ENCODE measurements around the gene OFD1. TPM values are rescaled to one million over a fixed set of nuclear protein-coding genes. Genes with fewer than 3 reads are reported as not detected.

OFD1 gene
- polyA plus RNA-seq, 6 donors from 2014 or later: 26.5 to 60.5 (median 50.4) TPM

GRCh38 chrX:13694983-13695382, 39.6 kb upstream of the OFD1 start:
- Mint-ChIP-seq H3K4me3 (peak overlapping the region in 3 of 8 donors; percentile 16 to 44 (median 41)), H3K27ac (peak overlapping the region in 1 of 6 donors; percentile 4), H3K36me3 (no peaks in the 10 kb centered on the region), H3K4me1 (peaks cover 57 to 90% (median 57%) of the 10 kb centered on the region in 3 donors), H3K9me3 (no peaks in the 10 kb centered on the region), H3K27me3 (peaks cover 0 to 7% (median 0%) of the 10 kb centered on the region in 3 donors)
- ATAC-seq (ENCODE audit: low read depth in 2 of 2): no peak
- DNase-seq: no peak

GRCh38 chrX:13695601-13696115, 38.9 kb upstream of the OFD1 start:
- Mint-ChIP-seq H3K27me3 (peaks cover 0 to 2% (median 0%) of the 10 kb centered on the region in 3 donors), H3K9me3 (no peaks in the 10 kb centered on the region), H3K4me3 (peak overlapping the region in 2 of 8 donors; percentile 14 to 44), H3K4me1 (peaks cover 51 to 87% (median 52%) of the 10 kb centered on the region in 3 donors), H3K36me3 (no peaks in the 10 kb centered on the region), H3K27ac (peak overlapping the region in 3 of 6 donors; percentile 3 to 29 (median 13))
- ATAC-seq (ENCODE audit: low read depth in 2 of 2) (no peak), DNase-seq (no peak)

DNA sequence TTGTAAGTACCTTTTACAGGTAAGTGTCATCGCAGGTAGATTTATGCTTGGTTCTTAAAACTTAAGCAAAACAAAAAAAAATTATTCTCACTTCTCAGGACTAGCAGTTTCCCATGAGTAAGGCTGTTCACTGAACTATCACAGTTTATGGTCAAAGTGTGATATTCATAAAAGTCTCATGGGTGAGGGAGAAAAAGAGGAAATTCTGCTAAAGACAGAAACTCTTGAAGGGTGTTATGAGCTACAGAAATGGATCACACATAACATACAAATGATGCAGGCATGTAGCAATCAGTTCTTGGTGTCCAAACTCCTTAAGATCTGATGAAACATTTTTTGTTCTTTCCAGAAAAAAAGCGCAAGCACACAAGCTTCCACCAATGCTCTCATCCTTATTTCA, 37.1 kb upstream of the OFD1 start:
- DNase-seq (peak; percentile 44), ATAC-seq (ENCODE audit: low read depth in 2 of 2) (peak; percentile 77 to 78)
- H3K27me3 Mint-ChIP-seq: peaks cover 0 to 7% (median 0%) of the 10 kb centered on the region in 3 donors
- H3K4me1 Mint-ChIP-seq: peaks cover 56 to 82% (median 60%) of the 10 kb centered on the region in 3 donors
- H3K4me3 Mint-ChIP-seq: peak overlapping the region; percentile 15 to 69 (median 35)
- H3K36me3 Mint-ChIP-seq: peaks cover 0 to 6% of the 10 kb centered on the region in 2 donors
- no peaks in the 10 kb centered on the region for H3K9me3 Mint-ChIP-seq
- H3K27ac Mint-ChIP-seq: peak overlapping the region in 5 of 6 donors; percentile 25 to 71 (median 65)

DNA sequence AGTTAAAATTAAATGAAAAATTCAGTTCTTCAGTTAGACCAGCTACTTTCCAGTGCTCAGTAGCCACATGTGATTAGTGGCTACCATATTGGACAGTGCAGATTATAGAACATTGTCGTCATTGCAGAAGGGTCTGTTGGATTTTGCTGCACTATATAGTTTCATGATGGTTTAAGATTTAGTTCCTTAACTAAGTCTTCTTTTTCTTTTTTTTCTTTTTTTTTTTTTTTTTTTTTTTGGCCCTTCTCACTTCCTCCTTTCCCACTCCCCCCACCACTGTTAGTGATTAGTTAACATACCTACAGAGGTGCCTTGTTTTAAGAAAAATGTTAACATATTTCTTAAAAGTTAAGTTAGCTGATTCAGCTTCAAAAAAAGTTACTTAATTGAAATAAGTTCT, 36.6 kb upstream of the OFD1 start:
- peak overlapping the region in 4 of 6 donors; percentile 25 to 71 (median 68) for H3K27ac Mint-ChIP-seq
- DNase-seq: peak; percentile 35

GRCh38 chrX:13698432-13698831, 36.1 kb upstream of the OFD1 start:
- Mint-ChIP-seq H3K4me1 (peaks cover 49 to 72% (median 50%) of the 10 kb centered on the region in 3 donors), H3K4me3 (peak overlapping the region in 5 of 8 donors; percentile 15 to 69 (median 36)), H3K27ac (peak overlapping the region in 1 of 6 donors; percentile 41), H3K9me3 (no peaks in the 10 kb centered on the region), H3K36me3 (peaks cover 0 to 7% of the 10 kb centered on the region in 2 donors), H3K27me3 (peaks cover 0 to 9% (median 0%) of the 10 kb centered on the region in 3 donors)
- ATAC-seq (ENCODE audit: low read depth in 2 of 2) (peak in 1 of 2 donors; percentile 5), DNase-seq (no peak)

More for the DNA sequence above, 36.6 kb upstream of the OFD1 start:
- Mint-ChIP-seq H3K36me3 (peaks cover 0 to 7% of the 10 kb centered on the region in 2 donors), H3K4me3 (peak overlapping the region; percentile 15 to 74 (median 34)), H3K9me3 (no peaks in the 10 kb centered on the region), H3K4me1 (peaks cover 54 to 77% (median 55%) of the 10 kb centered on the region in 3 donors), H3K27me3 (peaks cover 0 to 9% (median 0%) of the 10 kb centered on the region in 3 donors)
- peak; percentile 54 to 67 for ATAC-seq (ENCODE audit: low read depth in 2 of 2)

DNA sequence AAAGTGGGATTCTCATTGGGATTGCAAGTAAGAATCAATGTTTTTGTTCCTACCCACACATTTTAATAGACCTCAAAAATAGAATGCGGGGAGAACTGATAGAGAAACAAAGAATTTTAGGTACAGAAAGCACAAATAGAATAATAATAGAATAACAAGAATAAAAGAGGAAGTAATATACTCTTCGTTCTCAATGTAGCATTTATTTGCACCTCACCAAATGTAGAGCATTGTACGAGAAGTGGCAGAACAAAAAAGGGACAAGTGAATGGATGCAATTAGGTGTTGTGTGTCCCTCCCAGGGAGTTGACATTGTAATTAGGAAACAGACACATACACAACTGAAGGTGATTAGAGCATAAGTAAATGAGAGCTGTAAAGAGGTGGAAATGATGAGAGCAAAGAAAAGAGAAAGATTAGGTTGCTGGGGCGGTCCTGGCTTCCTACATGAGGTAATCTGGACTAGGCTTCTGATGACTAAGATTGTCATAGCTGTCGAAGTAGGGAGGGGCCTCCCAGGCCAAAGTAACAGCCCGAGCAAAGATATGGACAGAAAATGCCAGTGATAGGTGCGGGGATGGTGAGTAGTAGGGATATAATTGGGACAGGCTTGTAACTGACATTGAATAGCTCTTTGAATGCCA, 35.2 kb upstream of the OFD1 start:
- Mint-ChIP-seq H3K4me1 (peaks cover 46 to 67% (median 46%) of the 10 kb centered on the region in 3 donors), H3K27ac (peak overlapping the region in 1 of 6 donors; percentile 54), H3K27me3 (peaks cover 0 to 9% (median 0%) of the 10 kb centered on the region in 3 donors), H3K36me3 (peaks cover 0 to 7% of the 10 kb centered on the region in 2 donors), H3K9me3 (no peaks in the 10 kb centered on the region), H3K4me3 (peak overlapping the region in 6 of 8 donors; percentile 27 to 69 (median 52))
- ATAC-seq (ENCODE audit: low read depth in 2 of 2) (no peak), DNase-seq (no peak)

- no peaks in the 10 kb centered on the region for H3K9me3 Mint-ChIP-seq
- peaks cover 0 to 7% of the 10 kb centered on the region in 2 donors for H3K36me3 Mint-ChIP-seq
- no peak overlapping the region for H3K4me3 Mint-ChIP-seq
- DNase-seq (no peak), ATAC-seq (ENCODE audit: low read depth in 2 of 2) (no peak)
- no peak overlapping the region for H3K27ac Mint-ChIP-seq
- H3K4me1 Mint-ChIP-seq: peaks cover 39 to 59% (median 40%) of the 10 kb centered on the region in 3 donors
- H3K27me3 Mint-ChIP-seq: peaks cover 0 to 9% (median 0%) of the 10 kb centered on the region in 3 donors
These were observed 34.2 kb upstream of the OFD1 start for GRCh38 chrX:13700380-13700779.

GRCh38 chrX:13702111-13702789, 32.3 kb upstream of the OFD1 start:
- H3K4me3 Mint-ChIP-seq: peak overlapping the region in 1 of 8 donors; percentile 59
- ATAC-seq (ENCODE audit: low read depth in 2 of 2) (no peak), DNase-seq (no peak)
- peaks cover 28 to 45% (median 31%) of the 10 kb centered on the region in 3 donors for H3K4me1 Mint-ChIP-seq
- H3K27me3 Mint-ChIP-seq: peaks cover 0 to 9% (median 0%) of the 10 kb centered on the region in 3 donors
- H3K36me3 Mint-ChIP-seq: peaks cover 0 to 7% of the 10 kb centered on the region in 2 donors
- peak overlapping the region in 4 of 6 donors; percentile 40 to 67 (median 48) for H3K27ac Mint-ChIP-seq
- H3K9me3 Mint-ChIP-seq: no peaks in the 10 kb centered on the region

DNA sequence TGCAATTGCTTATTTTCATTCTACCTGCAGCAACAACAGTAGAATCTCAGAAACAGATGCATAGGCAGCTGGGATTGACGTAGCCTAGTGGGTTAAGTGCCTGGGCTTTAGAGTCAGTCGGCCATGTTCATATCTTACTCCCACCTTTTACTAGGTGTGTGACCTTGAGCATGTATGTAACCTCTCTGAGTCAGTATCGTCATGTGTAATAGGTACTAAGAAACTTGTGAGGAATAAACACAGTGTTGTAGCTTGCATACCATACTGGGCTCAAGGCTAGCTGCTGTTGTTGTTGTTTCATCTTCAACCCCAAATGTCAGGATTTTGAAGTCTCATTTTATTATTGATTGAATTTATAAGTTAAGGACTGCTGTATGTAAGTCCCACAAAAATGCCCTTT, 31.4 kb upstream of the OFD1 start:
- DNase-seq: no peak
- Mint-ChIP-seq H3K9me3 (no peaks in the 10 kb centered on the region), H3K4me1 (peaks cover 28 to 39% (median 30%) of the 10 kb centered on the region in 3 donors), H3K4me3 (no peak overlapping the region), H3K36me3 (peaks cover 5 to 7% of the 10 kb centered on the region in 2 donors), H3K27ac (peak overlapping the region in 1 of 6 donors; percentile 15), H3K27me3 (peaks cover 0 to 9% (median 0%) of the 10 kb centered on the region in 3 donors)
- ATAC-seq (ENCODE audit: low read depth in 2 of 2): no peak

- H3K27me3 Mint-ChIP-seq: peaks cover 0 to 9% (median 0%) of the 10 kb centered on the region in 3 donors
- H3K9me3 Mint-ChIP-seq: no peaks in the 10 kb centered on the region
- no peak for ATAC-seq (ENCODE audit: low read depth in 2 of 2)
- no peak for DNase-seq
- peaks cover 28 to 34% (median 30%) of the 10 kb centered on the region in 3 donors for H3K4me1 Mint-ChIP-seq
- peak overlapping the region in 1 of 6 donors; percentile 15 for H3K27ac Mint-ChIP-seq
- H3K36me3 Mint-ChIP-seq: peaks cover 7 to 9% of the 10 kb centered on the region in 2 donors
- no peak overlapping the region for H3K4me3 Mint-ChIP-seq
These were observed 31.0 kb upstream of the OFD1 start for GRCh38 chrX:13703589-13703988.

DNA sequence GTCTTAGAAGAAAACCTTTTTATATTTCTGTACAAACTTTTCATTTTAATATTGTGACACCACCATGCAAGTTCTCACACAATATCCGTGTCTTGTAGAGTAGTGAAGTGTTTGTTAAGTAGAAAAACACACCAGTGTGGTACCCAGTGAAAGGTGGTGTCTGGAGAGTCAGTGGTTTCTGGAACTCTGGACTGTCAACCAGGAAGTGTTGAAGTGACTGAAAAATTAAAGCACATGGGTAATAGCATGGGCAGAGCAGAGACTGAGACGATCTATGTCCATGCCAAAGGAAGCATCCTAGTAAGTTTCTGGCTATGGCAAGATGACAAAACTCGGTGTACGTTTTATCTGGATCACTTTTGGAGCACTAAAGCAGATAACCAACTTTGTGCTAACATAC, 23.4 kb upstream of the OFD1 start:
- Mint-ChIP-seq H3K27ac (no peak overlapping the region), H3K36me3 (peaks cover 25 to 38% of the 10 kb centered on the region in 2 donors), H3K4me1 (peaks cover 10 to 14% (median 11%) of the 10 kb centered on the region in 3 donors), H3K9me3 (no peaks in the 10 kb centered on the region), H3K4me3 (no peak overlapping the region), H3K27me3 (no peaks in the 10 kb centered on the region)
- ATAC-seq (ENCODE audit: low read depth in 2 of 2) (no peak), DNase-seq (no peak)

GRCh38 chrX:13716455-13716854, 18.1 kb upstream of the OFD1 start:
- H3K36me3 Mint-ChIP-seq: peaks cover 29 to 34% of the 10 kb centered on the region in 2 donors
- no peaks in the 10 kb centered on the region for H3K9me3 Mint-ChIP-seq
- H3K27ac Mint-ChIP-seq: no peak overlapping the region
- DNase-seq: no peak
- no peak for ATAC-seq (ENCODE audit: low read depth in 2 of 2)
- peaks cover 5 to 12% (median 6%) of the 10 kb centered on the region in 3 donors for H3K4me1 Mint-ChIP-seq
- no peaks in the 10 kb centered on the region for H3K27me3 Mint-ChIP-seq
- H3K4me3 Mint-ChIP-seq: no peak overlapping the region

DNA sequence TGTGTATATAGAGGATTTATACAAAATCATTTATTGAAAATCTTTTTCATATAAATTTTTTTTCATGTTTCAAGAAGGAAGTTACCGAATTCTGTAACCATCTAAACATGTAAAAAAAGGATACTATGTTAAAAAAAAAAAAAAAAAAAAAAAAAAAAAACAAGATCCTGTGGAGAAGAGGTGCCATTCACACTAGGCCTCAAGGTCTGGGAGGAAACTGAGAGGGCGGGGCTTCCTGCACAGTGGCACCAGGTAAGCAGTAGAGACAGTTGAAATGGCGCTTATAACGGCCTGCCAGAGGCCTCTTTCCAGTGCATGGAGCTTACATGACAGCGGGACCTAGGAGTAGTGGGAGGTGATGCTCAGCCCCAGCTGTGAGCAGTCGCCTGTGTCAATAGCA, 17.6 kb upstream of the OFD1 start:
- no peak overlapping the region for H3K27ac Mint-ChIP-seq
- H3K9me3 Mint-ChIP-seq: no peaks in the 10 kb centered on the region
- ATAC-seq (ENCODE audit: low read depth in 2 of 2) (no peak), DNase-seq (no peak)
- no peaks in the 10 kb centered on the region for H3K27me3 Mint-ChIP-seq
- H3K36me3 Mint-ChIP-seq: peaks cover 26 to 29% of the 10 kb centered on the region in 2 donors
- H3K4me1 Mint-ChIP-seq: peaks cover under 1 to 12% (median 6%) of the 10 kb centered on the region in 3 donors
- no peak overlapping the region for H3K4me3 Mint-ChIP-seq
